ENCODE results near the gene PPARG.

PPARG gene

DNA sequence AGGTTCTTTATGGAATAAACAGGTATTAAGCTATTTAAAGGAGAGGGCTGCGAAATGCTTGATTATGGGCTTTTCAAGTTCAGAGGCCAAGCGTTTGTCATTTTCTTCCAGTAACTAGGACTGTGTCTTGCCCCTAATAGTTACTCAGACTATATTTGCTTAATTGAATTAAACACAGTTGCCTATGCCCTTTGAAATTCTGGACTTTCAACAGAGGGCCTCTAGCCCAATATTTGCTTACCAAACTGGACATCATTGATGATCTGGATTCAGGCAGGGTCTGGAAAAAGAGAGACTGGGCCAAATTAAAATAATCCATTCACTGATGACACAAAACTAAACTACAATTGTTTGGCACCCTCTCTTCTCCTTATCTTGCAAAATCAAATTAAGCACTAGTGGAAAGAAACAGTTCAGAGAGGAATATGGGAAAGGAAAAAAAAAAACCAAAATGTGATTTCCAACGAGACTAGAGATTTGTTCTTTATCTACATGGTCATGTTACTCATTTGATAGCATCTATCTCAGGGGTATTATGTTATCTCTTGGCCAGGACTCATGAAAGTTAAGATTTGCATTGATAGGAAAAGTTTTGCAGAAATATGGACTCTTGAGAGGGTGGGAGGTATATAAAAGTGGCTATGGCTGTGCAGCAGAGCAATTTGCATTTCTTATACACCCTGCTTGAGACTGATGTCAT is 120.3 kb downstream of the PPARG start:
- TF ChIP-seq, protein P1, sequence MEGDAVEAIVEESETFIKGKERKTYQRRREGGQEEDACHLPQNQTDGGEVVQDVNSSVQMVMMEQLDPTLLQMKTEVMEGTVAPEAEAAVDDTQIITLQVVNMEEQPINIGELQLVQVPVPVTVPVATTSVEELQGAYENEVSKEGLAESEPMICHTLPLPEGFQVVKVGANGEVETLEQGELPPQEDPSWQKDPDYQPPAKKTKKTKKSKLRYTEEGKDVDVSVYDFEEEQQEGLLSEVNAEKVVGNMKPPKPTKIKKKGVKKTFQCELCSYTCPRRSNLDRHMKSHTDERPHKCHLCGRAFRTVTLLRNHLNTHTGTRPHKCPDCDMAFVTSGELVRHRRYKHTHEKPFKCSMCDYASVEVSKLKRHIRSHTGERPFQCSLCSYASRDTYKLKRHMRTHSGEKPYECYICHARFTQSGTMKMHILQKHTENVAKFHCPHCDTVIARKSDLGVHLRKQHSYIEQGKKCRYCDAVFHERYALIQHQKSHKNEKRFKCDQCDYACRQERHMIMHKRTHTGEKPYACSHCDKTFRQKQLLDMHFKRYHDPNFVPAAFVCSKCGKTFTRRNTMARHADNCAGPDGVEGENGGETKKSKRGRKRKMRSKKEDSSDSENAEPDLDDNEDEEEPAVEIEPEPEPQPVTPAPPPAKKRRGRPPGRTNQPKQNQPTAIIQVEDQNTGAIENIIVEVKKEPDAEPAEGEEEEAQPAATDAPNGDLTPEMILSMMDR (IDR thresholded peaks at IDR 0.05): no peak

DNA sequence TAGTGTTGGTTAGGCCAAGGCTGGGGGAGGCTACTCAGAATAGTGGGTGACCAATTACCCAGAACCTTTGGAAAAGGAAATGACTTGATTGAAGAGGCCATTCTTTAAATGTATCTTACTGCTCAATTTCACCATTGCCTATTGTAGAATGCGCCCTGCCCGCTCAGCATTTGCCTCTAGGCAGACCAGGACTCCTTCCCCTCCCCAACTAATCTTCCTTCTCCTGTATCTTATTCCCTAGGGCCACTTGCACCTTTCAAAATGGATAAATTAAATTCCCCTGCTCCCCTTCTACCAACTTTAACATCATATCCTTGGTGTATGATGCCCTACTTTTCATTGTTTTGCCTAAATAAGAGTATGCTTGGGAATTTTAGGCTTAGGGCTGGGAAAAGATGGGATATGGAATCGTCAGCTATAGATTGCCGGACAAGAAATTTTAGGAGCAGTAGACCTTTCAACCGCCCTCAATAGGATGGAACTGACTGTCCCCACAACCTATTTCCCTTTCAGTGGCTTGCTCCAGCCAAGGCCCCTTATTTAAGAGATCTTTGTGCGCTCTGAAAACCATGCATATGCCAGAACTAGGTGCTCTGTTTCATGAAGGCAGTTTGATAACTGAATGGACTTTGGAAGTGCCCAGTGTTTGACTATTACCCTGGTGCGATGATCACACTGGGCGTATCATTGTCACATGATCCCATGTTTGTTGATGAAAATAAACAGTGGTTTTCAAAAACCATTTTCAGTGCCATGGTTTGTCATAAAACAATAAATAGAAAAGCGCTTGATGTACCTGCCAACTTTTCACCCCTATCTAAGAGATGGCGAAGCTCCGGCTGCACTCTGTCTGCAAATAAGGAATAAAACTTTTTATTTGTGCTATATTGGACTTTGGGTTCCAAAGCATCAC is 121.1 kb downstream of the PPARG start:
- TF ChIP-seq, protein P1 (IDR thresholded peaks at IDR 0.05): no peak

DNA sequence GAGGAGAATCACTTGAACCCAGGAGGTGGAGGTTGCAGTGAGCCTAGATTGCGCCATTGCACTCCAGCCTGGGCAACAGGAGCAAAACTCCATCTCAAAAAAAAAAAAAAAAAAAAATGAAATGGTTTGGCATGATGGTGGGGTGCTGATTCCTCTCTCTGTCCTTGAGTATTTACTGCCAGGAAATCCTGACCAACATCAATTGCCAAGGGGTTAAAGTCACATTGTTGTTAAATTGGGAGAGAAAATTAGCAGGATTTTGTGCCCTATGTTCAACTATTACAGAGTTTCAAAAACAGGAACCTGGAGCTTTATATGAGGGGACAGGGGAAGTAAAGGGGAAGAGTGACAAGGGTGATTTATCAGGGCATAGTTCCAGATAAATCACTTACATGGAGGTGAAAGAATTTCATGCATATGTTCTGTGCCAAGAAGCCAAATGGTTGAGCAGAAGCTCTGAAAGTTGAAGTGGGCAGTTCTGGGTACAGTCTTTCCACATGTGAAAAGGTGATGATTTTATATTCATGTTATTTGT is 124.9 kb downstream of the PPARG start:
- TF ChIP-seq, protein P1 (IDR thresholded peaks at IDR 0.05): no peak

DNA sequence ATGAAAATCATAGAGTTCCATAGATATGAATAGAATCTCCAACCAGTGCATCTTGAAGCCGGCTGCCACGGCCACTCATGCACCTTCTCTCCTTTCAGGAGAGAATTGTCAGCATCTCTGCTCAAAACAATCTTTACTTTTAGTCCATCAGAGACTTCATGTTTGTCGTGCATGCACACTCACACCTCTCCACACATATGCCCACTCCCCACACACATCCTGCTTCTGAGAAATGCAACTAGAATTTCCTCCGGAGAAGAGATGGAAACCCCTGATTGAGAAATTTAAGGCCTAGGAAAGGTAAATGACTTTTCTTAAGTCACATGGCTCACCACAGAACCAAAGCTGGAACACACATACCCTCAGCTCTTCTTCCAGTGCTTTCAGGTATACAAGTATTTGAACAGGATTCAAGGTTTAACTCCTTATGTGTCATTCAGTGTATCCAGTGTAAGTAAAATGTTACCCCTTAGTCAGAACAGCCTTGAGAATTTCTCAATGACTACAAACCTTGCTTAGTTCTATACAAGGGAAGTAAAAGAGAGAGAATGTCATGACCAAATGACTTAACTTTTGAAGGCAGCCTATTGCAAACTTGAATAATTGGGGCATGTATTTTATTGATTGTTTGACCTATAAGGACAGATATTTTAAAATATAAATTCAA is 126.3 kb downstream of the PPARG start:
- TF ChIP-seq, protein P1 (IDR thresholded peaks at IDR 0.05): no peak

DNA sequence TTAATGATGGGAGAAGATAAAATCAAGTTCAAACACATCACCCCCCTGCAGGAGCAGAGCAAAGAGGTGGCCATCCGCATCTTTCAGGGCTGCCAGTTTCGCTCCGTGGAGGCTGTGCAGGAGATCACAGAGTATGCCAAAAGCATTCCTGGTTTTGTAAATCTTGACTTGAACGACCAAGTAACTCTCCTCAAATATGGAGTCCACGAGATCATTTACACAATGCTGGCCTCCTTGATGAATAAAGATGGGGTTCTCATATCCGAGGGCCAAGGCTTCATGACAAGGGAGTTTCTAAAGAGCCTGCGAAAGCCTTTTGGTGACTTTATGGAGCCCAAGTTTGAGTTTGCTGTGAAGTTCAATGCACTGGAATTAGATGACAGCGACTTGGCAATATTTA is 127.9 kb downstream of the PPARG start:
- TF ChIP-seq, protein P1 (IDR thresholded peaks at IDR 0.05): no peak

DNA sequence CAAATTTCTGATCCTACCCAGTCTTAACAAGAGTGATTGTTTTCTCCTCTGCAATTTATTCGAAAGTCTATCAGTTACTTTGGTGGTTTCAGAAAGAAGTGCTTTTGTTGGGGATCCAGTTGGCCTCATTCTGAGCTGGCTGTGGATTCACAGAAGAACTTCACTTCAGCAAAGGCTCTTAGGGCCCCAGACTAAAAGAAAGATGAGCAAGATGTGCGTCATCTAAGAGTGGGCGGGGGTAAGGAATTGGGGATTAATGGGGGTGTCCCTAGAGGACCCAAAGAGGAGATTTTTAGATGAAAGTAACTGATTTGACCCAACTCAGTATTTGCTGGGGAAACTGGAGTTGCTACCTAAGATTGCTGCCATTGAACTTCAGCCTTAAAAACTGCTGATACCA is 131.5 kb downstream of the PPARG start:
- TF ChIP-seq, protein P1 (IDR thresholded peaks at IDR 0.05): no peak

DNA sequence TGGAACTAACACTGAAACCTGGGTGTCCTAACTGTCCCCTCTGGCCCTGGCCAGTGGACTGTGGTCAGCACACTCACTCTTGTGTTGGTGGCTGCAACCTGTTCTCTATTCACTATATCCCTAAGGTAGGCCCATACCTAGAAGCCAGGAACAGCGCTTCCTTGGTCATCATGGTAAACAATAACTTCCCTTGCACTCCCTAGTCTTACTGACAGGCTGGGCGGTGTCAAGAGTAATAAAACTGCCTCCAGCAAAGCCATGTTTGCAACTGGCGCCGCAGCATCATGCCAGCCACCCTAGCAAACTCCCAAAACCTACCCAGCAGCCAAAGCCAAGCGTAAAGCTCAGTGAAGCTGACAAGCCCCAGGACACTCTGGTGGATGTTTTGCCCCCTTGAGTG is 132.3 kb downstream of the PPARG start:
- TF ChIP-seq, protein P1 (IDR thresholded peaks at IDR 0.05): no peak
